ENCODE measurements around the gene LELP1.
"Not testable (repeated sequence)": the region's sequence is repeated elsewhere in the genome, so short reads cannot be mapped to it uniquely, and the experiment has no call there.

LELP1 gene

GRCh38 chr1:153203130-153203529 is at the start of gene LELP1:
Gene LELP1 (plus strand): TSS chr1:153203430. CDS start chr1:153204708, 1,278 bp downstream.
- no peak for DNase-seq

- DNase-seq: no peak
Observed at GRCh38 chr1:153155541-153155940, 47.7 kb upstream of the LELP1 start.

GRCh38 chr1:153168686-153169085 is 34.5 kb upstream of the LELP1 start:
- no peak for DNase-seq

- no peak for DNase-seq
Observed at GRCh38 chr1:153174624-153175023, 28.6 kb upstream of the LELP1 start.

GRCh38 chr1:153178922-153179321 is 24.3 kb upstream of the LELP1 start:
- DNase-seq: no peak

- no peak for DNase-seq
Observed at GRCh38 chr1:153180556-153180955, 22.7 kb upstream of the LELP1 start.

GRCh38 chr1:153188301-153188700 is 14.9 kb upstream of the LELP1 start:
- not testable (repeated sequence) for DNase-seq

- no peak for DNase-seq
Observed at GRCh38 chr1:153190373-153190772, 12.9 kb upstream of the LELP1 start.

GRCh38 chr1:153192697-153193096 is 10.5 kb upstream of the LELP1 start:
- no peak for DNase-seq

GRCh38 chr1:153194331-153195050 is 8.7 kb upstream of the LELP1 start:
- no peak for DNase-seq

- no peak for DNase-seq
Observed at GRCh38 chr1:153195216-153195615, 8.0 kb upstream of the LELP1 start.

GRCh38 chr1:153202006-153202405 is 1.2 kb upstream of the LELP1 start:
- DNase-seq: no peak

GRCh38 chr1:153206631-153207030 is 3.4 kb downstream of the LELP1 start:
- DNase-seq: no peak

GRCh38 chr1:153210206-153210605 is 7.0 kb downstream of the LELP1 start:
- no peak for DNase-seq

- DNase-seq: no peak
Observed at GRCh38 chr1:153212201-153212600, 9.0 kb downstream of the LELP1 start.

GRCh38 chr1:153213519-153213918 is 10.3 kb downstream of the LELP1 start:
- no peak for DNase-seq

GRCh38 chr1:153217212-153217611 is 14.0 kb downstream of the LELP1 start, which contains the start of gene PRR9:
Gene PRR9 (plus strand): TSS chr1:153217584. CDS start chr1:153218145, 561 bp downstream.
- DNase-seq: no peak

- no peak for DNase-seq
Observed at GRCh38 chr1:153217744-153218416, 14.7 kb downstream of the LELP1 start.

- no peak for DNase-seq
Observed at GRCh38 chr1:153220606-153221303, 17.5 kb downstream of the LELP1 start.

GRCh38 chr1:153223040-153223891 is 20.0 kb downstream of the LELP1 start:
- peak; percentile 40 for DNase-seq

- DNase-seq: no peak
Observed at GRCh38 chr1:153227810-153228209, 24.6 kb downstream of the LELP1 start.

- no peak for DNase-seq
Observed at GRCh38 chr1:153228491-153228890, 25.3 kb downstream of the LELP1 start.
